ENCODE results near the gene SKI.

- TF ChIP-seq CTCF (IDR thresholded peaks at IDR 0.05) (no peak), POLR2AphosphoS5 (IDR thresholded peaks at IDR 0.05; ENCODE audit: insufficient read depth in 1 of 2, low read depth in 1 of 2) (no peak), POLR2A (IDR thresholded peaks at IDR 0.05) (no peak)
Observed at GRCh38 chr1:2288816-2289536, 60.9 kb downstream of the SKI start.
